ENCODE data around the gene VCP. TPM values are rescaled to one million over a fixed set of nuclear protein-coding genes. Genes with fewer than 3 reads are reported as not detected.

The VCP gene
- total and polyA plus RNA-seq, 9 of the 15 experiments (the other 6 are each of a cell fraction or from before 2014, with no cell fraction given): 7.1 to 257 (median 199) TPM

GRCh38 chr9:35028341-35028740, 44.1 kb downstream of the VCP start (continued):
- TF ChIP-seq CBX3 (IDR thresholded peaks at IDR 0.05; ENCODE audit: borderline replicate concordance in 1 of 2, low read length in 2 of 2) (0 out of 3 replicates have a peak, but pooled peaks of 1 of the 2 experiments have one; percentile 18), HCFC1 (IDR thresholded peaks at IDR 0.05; ENCODE audit: low read depth, low read length) (no peak), ZEB2 (IDR thresholded peaks at IDR 0.05) (no peak), ETV5 (CRISPR knock-in tag; IDR thresholded peaks at IDR 0.05; ENCODE audit: low read depth) (no peak), MAFG (tag; conservative IDR thresholded peaks at IDR 0.05) (no peak), EZH2 (IDR thresholded peaks at IDR 0.05; ENCODE audit: borderline replicate concordance, low read depth, low read length) (no peak), ZFP36 (IDR thresholded peaks at IDR 0.05; ENCODE audit: low read depth, low read length, partially characterized antibody) (peak; percentile 85), NR1H2 (CRISPR knock-in tag; IDR thresholded peaks at IDR 0.05) (no peak), C11orf30 (IDR thresholded peaks at IDR 0.05; ENCODE audit: low read depth) (no peak), LARP7 (IDR thresholded peaks at IDR 0.05) (no peak), ZNF717 (CRISPR knock-in tag; IDR thresholded peaks at IDR 0.05) (no peak), CSDE1 (IDR thresholded peaks at IDR 0.05) (no peak), FOSL1 (tag; conservative IDR thresholded peaks at IDR 0.05) (0 out of 2 replicates have a peak, but pooled peaks have one; percentile 22), ZNF766 (CRISPR knock-in tag; conservative IDR thresholded peaks at IDR 0.05) (no peak), RBM15 (IDR thresholded peaks at IDR 0.05; ENCODE audit: insufficient read depth, low read length) (no peak), BCOR (IDR thresholded peaks at IDR 0.05) (no peak), ZNF239 (CRISPR knock-in tag; IDR thresholded peaks at IDR 0.05) (no peak), PHF21A (IDR thresholded peaks at IDR 0.05; ENCODE audit: borderline replicate concordance, low read depth) (no peak), ZKSCAN8 (CRISPR knock-in tag; IDR thresholded peaks at IDR 0.05) (no peak)
- TF ChIP-seq, protein P1, sequence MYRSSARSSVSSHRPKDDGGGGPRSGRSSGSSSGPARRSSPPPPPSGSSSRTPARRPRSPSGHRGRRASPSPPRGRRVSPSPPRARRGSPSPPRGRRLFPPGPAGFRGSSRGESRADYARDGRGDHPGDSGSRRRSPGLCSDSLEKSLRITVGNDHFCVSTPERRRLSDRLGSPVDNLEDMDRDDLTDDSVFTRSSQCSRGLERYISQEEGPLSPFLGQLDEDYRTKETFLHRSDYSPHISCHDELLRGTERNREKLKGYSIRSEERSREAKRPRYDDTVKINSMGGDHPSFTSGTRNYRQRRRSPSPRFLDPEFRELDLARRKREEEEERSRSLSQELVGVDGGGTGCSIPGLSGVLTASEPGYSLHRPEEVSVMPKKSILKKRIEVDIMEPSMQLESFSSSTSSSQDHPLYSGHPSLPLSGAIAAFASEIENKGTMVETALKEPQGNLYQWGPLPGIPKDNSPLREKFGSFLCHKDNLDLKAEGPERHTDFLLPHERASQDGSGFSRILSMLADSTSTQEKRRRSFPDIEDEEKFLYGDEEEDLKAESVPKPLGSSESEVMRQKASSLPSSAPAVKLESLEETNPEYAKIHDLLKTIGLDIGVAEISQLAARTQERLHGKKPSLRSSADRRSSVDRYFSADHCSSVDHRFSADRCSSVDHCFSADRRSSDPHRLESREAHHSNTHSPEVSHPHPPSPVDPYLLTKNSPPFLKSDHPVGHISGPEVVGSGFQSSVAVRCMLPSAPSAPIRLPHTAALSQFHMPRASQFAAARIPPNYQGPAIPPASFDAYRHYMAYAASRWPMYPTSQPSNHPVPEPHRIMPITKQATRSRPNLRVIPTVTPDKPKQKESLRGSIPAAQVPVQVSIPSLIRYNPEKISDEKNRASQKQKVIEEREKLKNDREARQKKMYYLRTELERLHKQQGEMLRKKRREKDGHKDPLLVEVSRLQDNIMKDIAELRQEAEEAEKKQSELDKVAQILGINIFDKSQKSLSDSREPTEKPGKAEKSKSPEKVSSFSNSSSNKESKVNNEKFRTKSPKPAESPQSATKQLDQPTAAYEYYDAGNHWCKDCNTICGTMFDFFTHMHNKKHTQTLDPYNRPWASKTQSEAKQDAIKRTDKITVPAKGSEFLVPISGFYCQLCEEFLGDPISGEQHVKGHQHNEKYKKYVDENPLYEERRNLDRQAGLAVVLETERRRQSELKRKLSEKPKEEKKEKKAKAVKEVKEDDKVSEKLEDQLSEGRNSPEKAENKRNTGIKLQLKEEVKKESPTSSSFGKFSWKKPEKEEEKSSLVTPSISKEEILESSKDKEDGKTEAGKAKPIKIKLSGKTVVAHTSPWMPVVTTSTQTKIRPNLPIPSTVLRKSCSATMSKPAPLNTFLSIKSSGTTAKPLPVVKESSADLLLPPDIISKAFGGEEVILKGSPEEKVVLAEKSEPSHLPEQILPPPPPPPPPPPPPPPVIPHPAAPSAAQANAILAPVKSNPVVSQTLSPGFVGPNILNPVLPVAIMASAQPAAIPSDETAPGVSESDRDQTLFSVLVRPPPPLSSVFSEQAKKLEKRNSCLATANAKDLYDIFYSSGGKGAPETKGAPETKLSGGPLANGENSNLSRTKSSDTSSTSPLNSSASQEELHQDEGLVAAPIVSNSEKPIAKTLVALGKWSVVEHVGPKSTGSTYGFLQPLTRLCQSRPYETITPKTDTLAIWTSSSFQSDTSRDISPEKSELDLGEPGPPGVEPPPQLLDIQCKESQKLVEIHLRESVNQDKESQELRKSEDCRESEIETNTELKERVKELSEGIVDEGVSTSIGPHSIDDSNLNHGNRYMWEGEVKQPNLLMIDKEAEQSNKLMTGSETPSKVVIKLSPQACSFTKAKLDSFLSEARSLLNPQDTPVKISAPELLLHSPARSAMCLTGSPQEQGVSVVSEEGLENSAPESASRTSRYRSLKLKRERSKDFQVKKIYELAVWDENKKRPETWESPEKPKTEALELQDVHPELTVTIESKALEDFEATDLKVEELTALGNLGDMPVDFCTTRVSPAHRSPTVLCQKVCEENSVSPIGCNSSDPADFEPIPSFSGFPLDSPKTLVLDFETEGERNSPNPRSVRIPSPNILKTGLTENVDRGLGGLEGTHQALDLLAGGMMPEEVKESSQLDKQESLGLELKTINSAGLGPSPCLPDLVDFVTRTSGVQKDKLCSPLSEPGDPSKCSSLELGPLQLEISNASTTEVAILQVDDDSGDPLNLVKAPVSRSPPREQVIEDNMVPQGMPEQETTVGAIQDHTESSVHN (IDR thresholded peaks at IDR 0.05; ENCODE audit: borderline replicate concordance in 1 of 2, low read depth in 1 of 2): no peak
- TF ChIP-seq, protein P2, sequence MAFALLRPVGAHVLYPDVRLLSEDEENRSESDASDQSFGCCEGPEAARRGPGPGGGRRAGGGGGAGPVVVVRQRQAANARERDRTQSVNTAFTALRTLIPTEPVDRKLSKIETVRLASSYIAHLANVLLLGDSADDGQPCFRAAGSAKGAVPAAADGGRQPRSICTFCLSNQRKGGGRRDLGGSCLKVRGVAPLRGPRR (CRISPR knock-in tag; IDR thresholded peaks at IDR 0.05): no peak
- TF ChIP-seq, protein P3, sequence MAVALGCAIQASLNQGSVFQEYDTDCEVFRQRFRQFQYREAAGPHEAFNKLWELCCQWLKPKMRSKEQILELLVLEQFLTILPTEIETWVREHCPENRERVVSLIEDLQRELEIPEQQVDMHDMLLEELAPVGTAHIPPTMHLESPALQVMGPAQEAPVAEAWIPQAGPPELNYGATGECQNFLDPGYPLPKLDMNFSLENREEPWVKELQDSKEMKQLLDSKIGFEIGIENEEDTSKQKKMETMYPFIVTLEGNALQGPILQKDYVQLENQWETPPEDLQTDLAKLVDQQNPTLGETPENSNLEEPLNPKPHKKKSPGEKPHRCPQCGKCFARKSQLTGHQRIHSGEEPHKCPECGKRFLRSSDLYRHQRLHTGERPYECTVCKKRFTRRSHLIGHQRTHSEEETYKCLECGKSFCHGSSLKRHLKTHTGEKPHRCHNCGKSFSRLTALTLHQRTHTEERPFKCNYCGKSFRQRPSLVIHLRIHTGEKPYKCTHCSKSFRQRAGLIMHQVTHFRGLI (CRISPR knock-in tag; IDR thresholded peaks at IDR 0.05): no peak

All from K562 (cell line).